Measurements from ENCODE around the gene FTCDNL1. TPM values are rescaled to one million over a fixed set of nuclear protein-coding genes. Genes with fewer than 3 reads are reported as not detected.

The FTCDNL1 gene
- total and polyA plus RNA-seq, 2 donors (not counting 1 experiment from before 2014, with no cell fraction given): 1.7 to 1.9 TPM

GRCh38 chr2:199818026-199818425 lies 33.0 kb downstream of the FTCDNL1 start:
- H3K27me3 ChIP-seq (replicated peaks in 1 of 4; ENCODE audit: control extremely low read depth in 1 of 4, control insufficient read depth in 3 of 4, insufficient read depth in 4 of 4, low read length in 3 of 4): no peaks in the 10 kb centered on the region
- H3K9ac ChIP-seq (ENCODE audit: low read length): no peak overlapping the region
- ATAC-seq (ENCODE audit: low read depth) (no peak), DNase-seq (no peak)
- no peaks in the 10 kb centered on the region for H3K27me3 Mint-ChIP-seq
- intact Hi-C loops (cut with micrococcal nuclease): no loop called here
- H4K20me1 ChIP-seq (ENCODE audit: control insufficient read depth, insufficient read depth, low read length, poor library complexity, severe bottlenecking): no peaks in the 10 kb centered on the region
- no peak overlapping the region for H3K27ac Mint-ChIP-seq
- POLR2A ChIA-PET: no interaction called here
- CTCF ChIA-PET: no interaction called here
- no peaks in the 10 kb centered on the region for H3K4me1 ChIP-seq (ENCODE audit: control insufficient read depth in 2 of 2, insufficient read depth in 2 of 2, low read length in 2 of 2)
- H3K79me2 ChIP-seq (ENCODE audit: control insufficient read depth, insufficient read depth, low read length): no peaks in the 10 kb centered on the region
- TF ChIP-seq EZH2 (IDR thresholded peaks at IDR 0.05; ENCODE audit: borderline replicate concordance, insufficient read depth, low read depth, low read length, poor library complexity, severe bottlenecking): no peak
- no peak for TF ChIP-seq CTCF (IDR thresholded peaks at IDR 0.05)
- no peaks in the 10 kb centered on the region for H3K9me3 ChIP-seq (ENCODE audit: control extremely low read depth in 1 of 3, control insufficient read depth in 2 of 3, insufficient read depth in 1 of 3, low read length in 2 of 3)
- H3K27ac ChIP-seq (ENCODE audit: low read length in 2 of 2): no peak overlapping the region
- no peaks in the 10 kb centered on the region for H3K36me3 ChIP-seq (replicated peaks in 1 of 2; ENCODE audit: control extremely low read depth in 1 of 2, control insufficient read depth in 1 of 2, extremely low read depth in 1 of 2, insufficient read depth in 2 of 2, low read length in 1 of 2)
- H3K4me3 Mint-ChIP-seq: no peak overlapping the region
- no peaks in the 10 kb centered on the region for H3K9me3 Mint-ChIP-seq (ENCODE audit: insufficient read depth)
- H3K4me2 ChIP-seq (replicated peaks; ENCODE audit: low read depth, low read length, poor library complexity, severe bottlenecking): no peak overlapping the region
- no peak overlapping the region for H3K4me3 ChIP-seq (ENCODE audit: control extremely low read depth in 1 of 5, extremely low read depth in 1 of 5, insufficient read depth in 1 of 5, low read depth in 2 of 5, low read length in 4 of 5)
- H3K4me1 Mint-ChIP-seq: no peaks in the 10 kb centered on the region
- no peak overlapping the region for H2AFZ ChIP-seq (ENCODE audit: insufficient read depth, low read depth, low read length, poor library complexity, severe bottlenecking)
- no CpG with 5 or more reads among the region's 2 CpGs for WGBS (ENCODE audit: insufficient coverage)

DNA sequence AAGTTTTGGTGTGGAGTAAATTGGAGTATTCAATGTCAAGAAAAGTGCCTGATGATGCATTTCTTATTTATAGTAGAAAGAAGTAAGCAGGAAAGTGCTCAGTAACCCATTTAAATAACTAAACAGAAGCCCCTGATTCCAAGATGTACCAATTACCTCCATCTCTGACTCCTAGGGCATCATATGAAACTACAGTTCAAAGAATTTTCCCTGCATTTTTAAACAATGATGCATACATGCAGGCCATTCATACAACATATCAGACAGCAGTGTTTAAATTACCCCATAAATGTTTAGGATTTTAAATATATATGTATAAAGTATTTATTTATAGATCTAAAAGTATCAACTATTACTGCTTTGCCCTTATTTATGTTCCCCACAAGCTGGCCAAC lies 36.2 kb downstream of the FTCDNL1 start:
- intact Hi-C loops (cut with micrococcal nuclease): no loop called here
- H3K9ac ChIP-seq (ENCODE audit: low read length): no peak overlapping the region
- ChIA-PET CTCF (no interaction called here), POLR2A (no interaction called here)
- no peaks in the 10 kb centered on the region for H3K27me3 ChIP-seq (replicated peaks in 1 of 4; ENCODE audit: control extremely low read depth in 1 of 4, control insufficient read depth in 3 of 4, insufficient read depth in 4 of 4, low read length in 3 of 4)
- no peak for DNase-seq
- H3K9me3 Mint-ChIP-seq (ENCODE audit: insufficient read depth): no peaks in the 10 kb centered on the region
- no peaks in the 10 kb centered on the region for H3K79me2 ChIP-seq (ENCODE audit: control insufficient read depth, insufficient read depth, low read length)
- H3K27ac Mint-ChIP-seq: no peak overlapping the region
- no peaks in the 10 kb centered on the region for H3K4me1 ChIP-seq (ENCODE audit: control insufficient read depth in 2 of 2, insufficient read depth in 2 of 2, low read length in 2 of 2)
- no peak overlapping the region for H3K4me2 ChIP-seq (replicated peaks; ENCODE audit: low read depth, low read length, poor library complexity, severe bottlenecking)
- H3K9me3 ChIP-seq (ENCODE audit: control extremely low read depth in 1 of 3, control insufficient read depth in 2 of 3, insufficient read depth in 1 of 3, low read length in 2 of 3): no peaks in the 10 kb centered on the region
- H3K27ac ChIP-seq (ENCODE audit: low read length in 2 of 2): no peak overlapping the region
- H3K4me1 Mint-ChIP-seq: no peaks in the 10 kb centered on the region
- no peak overlapping the region for H2AFZ ChIP-seq (ENCODE audit: insufficient read depth, low read depth, low read length, poor library complexity, severe bottlenecking)
- H3K4me3 Mint-ChIP-seq: no peak overlapping the region
- no peaks in the 10 kb centered on the region for H3K36me3 ChIP-seq (replicated peaks in 1 of 2; ENCODE audit: control extremely low read depth in 1 of 2, control insufficient read depth in 1 of 2, extremely low read depth in 1 of 2, insufficient read depth in 2 of 2, low read length in 1 of 2)
- H4K20me1 ChIP-seq (ENCODE audit: control insufficient read depth, insufficient read depth, low read length, poor library complexity, severe bottlenecking): no peaks in the 10 kb centered on the region
- TF ChIP-seq CTCF (IDR thresholded peaks at IDR 0.05) (no peak), EZH2 (IDR thresholded peaks at IDR 0.05; ENCODE audit: borderline replicate concordance, insufficient read depth, low read depth, low read length, poor library complexity, severe bottlenecking) (no peak)
- no peak overlapping the region for H3K4me3 ChIP-seq (ENCODE audit: control extremely low read depth in 1 of 5, extremely low read depth in 1 of 5, insufficient read depth in 1 of 5, low read depth in 2 of 5, low read length in 4 of 5)
- no peak for ATAC-seq (ENCODE audit: low read depth)
- H3K27me3 Mint-ChIP-seq: no peaks in the 10 kb centered on the region
